OCI-LY1 (cell line): ENCODE results near the gene NEGR1.

Experiments used
- H2AFZ ChIP-seq: fragments of 200-600 bp; sonication (generic), shearing (Covaris generic); 2 replicates; pipeline ENCODE4 v1.6.0; 2014; ENCODE audit warnings: antibody characterized with exemption, mild to moderate bottlenecking, low read length
- H3F3A ChIP-seq: fragments of 200-600 bp; sonication (generic), shearing (Covaris generic); 2 replicates; pipeline ENCODE4 v1.6.0; 2014; ENCODE audit warnings: mild to moderate bottlenecking, antibody characterized with exemption, low read length, moderate library complexity; ENCODE audit not compliant: insufficient read depth
- H3K27ac ChIP-seq: fragments of 200-600 bp; sonication (generic); 2 replicates; pipeline ENCODE4 v1.5.1; 2014; ENCODE audit warnings: low read length, mixed run types, mild to moderate bottlenecking, low read depth; ENCODE audit not compliant: poor library complexity, severe bottlenecking
- H3K27me3 ChIP-seq: fragments of 200-600 bp; sonication (generic); 2 replicates; pipeline ENCODE4 v1.6.0; 2014; ENCODE audit warnings: antibody characterized with exemption, mild to moderate bottlenecking, low read length, moderate library complexity; ENCODE audit not compliant: insufficient read depth
- H3K36me3 ChIP-seq: fragments of 200-600 bp; sonication (generic); 2 replicates; pipeline ENCODE4 v1.6.1; 2014; ENCODE audit warnings: mild to moderate bottlenecking, antibody characterized with exemption, low read length, moderate library complexity, mixed read lengths; ENCODE audit not compliant: insufficient read depth
- H3K4me1 ChIP-seq: fragments of 200-600 bp; sonication (generic); 2 replicates; pipeline ENCODE4 v1.5.1; 2014; ENCODE audit warnings: mild to moderate bottlenecking, low read length, moderate library complexity; ENCODE audit not compliant: insufficient read depth, severe bottlenecking
- H3K4me2 ChIP-seq: fragments of 200-600 bp; sonication (generic), shearing (Covaris generic); 2 replicates; pipeline ENCODE4 v1.6.1; 2014; ENCODE audit warnings: low read length
- H3K4me3 ChIP-seq: fragments of 200-600 bp; sonication (generic); 2 replicates; pipeline ENCODE4 v1.5.1; 2014; ENCODE audit warnings: low read length, low read depth, mild to moderate bottlenecking, mixed read lengths; ENCODE audit not compliant: poor library complexity, severe bottlenecking
- H3K79me2 ChIP-seq: fragments of 200-600 bp; shearing (Covaris generic); 2 replicates; pipeline ENCODE4 v1.6.1; 2016; ENCODE audit warnings: mixed run types, low read length, mixed read lengths; ENCODE audit not compliant: insufficient read depth
- H3K9ac ChIP-seq: fragments of 200-600 bp; sonication (generic), shearing (Covaris generic); 2 replicates; pipeline ENCODE4 v1.6.1; 2014; ENCODE audit warnings: mild to moderate bottlenecking, low read length, mixed read lengths
- H3K9me2 ChIP-seq: fragments of 200-600 bp; sonication (generic), shearing (Covaris generic); 2 replicates; pipeline ENCODE4 v1.6.1; 2014; ENCODE audit warnings: low read depth, mild to moderate bottlenecking, low read length, mixed read lengths
- H3K9me3 ChIP-seq: fragments of 200-600 bp; shearing (Covaris generic); 2 replicates; pipeline ENCODE4 v1.6.1; 2014; ENCODE audit warnings: low read length, mixed read lengths
- H4K20me1 ChIP-seq: fragments of 200-600 bp; sonication (generic), shearing (Covaris generic); 2 replicates; pipeline ENCODE4 v1.6.0; 2016; ENCODE audit warnings: mild to moderate bottlenecking, low read length; ENCODE audit not compliant: insufficient read depth
- EZH2 ChIP-seq: fragments of 200-600 bp; sonication (generic), shearing (Covaris generic); IDR thresholded peaks from 2 replicates; pipeline ENCODE4 v1.8.0; 2017; ENCODE audit warnings: borderline replicate concordance, mixed run types, mild to moderate bottlenecking, antibody characterized with exemption, low read length, moderate library complexity, mixed read lengths
- TF ChIP-seq, protein P1 (sequence below): fragments of 200-600 bp; sonication (generic), shearing (Covaris generic); IDR thresholded peaks from 2 replicates; pipeline ENCODE4 v1.5.1; 2017; ENCODE audit warnings: mild to moderate bottlenecking, antibody characterized with exemption, low read length, moderate library complexity, mixed read lengths

The NEGR1 gene

DNA sequence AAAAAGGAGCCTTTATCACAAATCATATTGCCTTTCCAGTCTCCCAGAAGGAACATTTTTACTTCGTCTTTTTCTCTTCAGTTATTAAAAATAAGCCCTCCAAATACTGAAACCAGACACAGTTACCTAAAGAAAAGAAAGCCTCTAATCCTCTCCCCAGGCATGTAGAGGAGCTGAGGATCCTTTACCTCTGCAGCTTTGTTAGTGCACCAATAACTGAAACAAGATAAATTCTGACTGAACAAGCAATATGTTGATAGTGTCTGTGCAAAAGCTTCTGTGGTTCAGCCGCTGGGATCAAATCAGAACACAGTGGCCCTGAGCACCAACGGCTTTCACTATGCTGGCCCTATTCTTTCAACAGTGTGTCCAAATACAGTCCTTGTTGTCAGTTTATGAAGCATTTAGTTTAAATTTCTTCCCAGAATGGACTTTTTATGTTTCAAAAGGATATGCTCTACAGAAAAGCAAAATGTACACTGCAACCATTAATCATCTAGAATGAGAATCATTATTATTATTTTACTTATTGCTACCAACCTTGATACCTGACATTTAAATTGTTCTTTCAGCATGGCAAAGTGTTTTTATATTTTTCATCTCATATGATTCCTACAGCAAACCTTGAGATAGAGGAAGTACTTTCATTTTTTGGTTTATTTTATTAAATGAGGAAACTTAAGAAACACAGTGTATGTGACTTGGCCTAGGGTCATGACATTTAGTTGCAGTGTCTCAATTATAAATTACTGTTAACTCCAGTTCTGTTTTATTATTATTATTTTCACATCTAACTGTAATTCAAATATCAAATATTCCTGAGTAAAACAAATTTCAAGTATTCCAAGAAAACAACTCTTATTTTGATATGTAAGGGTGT, 217.9 kb downstream of the NEGR1 start:
- H3F3A ChIP-seq, result no peaks in the 10 kb centered on the region
- H3K9me3 ChIP-seq, result no peaks in the 10 kb centered on the region
- no peak overlapping the region for H3K4me2 ChIP-seq
- no peak overlapping the region for H3K4me3 ChIP-seq
- no peaks in the 10 kb centered on the region for H3K79me2 ChIP-seq
- H3K36me3 ChIP-seq, result no peaks in the 10 kb centered on the region
- no peaks in the 10 kb centered on the region for H4K20me1 ChIP-seq
- TF ChIP-seq, protein P1, sequence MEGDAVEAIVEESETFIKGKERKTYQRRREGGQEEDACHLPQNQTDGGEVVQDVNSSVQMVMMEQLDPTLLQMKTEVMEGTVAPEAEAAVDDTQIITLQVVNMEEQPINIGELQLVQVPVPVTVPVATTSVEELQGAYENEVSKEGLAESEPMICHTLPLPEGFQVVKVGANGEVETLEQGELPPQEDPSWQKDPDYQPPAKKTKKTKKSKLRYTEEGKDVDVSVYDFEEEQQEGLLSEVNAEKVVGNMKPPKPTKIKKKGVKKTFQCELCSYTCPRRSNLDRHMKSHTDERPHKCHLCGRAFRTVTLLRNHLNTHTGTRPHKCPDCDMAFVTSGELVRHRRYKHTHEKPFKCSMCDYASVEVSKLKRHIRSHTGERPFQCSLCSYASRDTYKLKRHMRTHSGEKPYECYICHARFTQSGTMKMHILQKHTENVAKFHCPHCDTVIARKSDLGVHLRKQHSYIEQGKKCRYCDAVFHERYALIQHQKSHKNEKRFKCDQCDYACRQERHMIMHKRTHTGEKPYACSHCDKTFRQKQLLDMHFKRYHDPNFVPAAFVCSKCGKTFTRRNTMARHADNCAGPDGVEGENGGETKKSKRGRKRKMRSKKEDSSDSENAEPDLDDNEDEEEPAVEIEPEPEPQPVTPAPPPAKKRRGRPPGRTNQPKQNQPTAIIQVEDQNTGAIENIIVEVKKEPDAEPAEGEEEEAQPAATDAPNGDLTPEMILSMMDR, result no peak
- TF ChIP-seq EZH2, result no peak
- no peak overlapping the region for H3K9ac ChIP-seq
- H3K27me3 ChIP-seq, result no peaks in the 10 kb centered on the region
- no peaks in the 10 kb centered on the region for H3K4me1 ChIP-seq
- no peak overlapping the region for H2AFZ ChIP-seq
- no peaks in the 10 kb centered on the region for H3K9me2 ChIP-seq
- no peak overlapping the region for H3K27ac ChIP-seq

DNA sequence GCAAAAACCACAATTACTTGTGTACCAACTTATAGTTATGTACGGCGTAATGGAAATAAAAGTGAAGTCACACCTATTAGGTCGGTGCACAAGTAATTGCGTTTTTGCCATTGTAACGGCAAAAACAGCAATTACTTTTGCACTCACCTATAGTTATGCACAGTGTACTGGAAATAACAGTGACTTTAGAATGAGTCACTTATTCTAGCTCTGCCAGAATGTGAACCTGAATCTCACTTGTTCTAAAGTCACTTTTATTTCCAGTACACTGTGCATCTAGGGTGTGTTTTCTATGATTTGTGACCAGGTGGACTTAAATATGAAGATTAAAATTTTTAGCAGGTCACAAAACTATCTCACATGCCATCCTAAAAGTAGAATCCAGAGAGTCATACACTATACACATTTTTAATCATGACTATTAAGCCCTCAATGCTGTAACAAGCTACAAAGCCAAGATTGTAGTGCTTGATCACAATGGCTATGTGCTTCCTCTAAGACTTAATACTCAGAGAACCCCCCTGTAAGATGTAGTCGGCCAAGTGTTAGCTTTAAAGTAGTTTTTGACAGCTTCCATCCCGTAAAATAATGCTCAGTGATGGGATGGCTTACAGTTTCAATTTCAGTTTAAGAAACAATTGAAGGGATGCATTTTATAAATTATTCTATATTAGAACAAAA, 218.8 kb downstream of the NEGR1 start:
- Histone ChIP-seq H2AFZ (no peak overlapping the region), H3K4me3 (no peak overlapping the region)

DNA sequence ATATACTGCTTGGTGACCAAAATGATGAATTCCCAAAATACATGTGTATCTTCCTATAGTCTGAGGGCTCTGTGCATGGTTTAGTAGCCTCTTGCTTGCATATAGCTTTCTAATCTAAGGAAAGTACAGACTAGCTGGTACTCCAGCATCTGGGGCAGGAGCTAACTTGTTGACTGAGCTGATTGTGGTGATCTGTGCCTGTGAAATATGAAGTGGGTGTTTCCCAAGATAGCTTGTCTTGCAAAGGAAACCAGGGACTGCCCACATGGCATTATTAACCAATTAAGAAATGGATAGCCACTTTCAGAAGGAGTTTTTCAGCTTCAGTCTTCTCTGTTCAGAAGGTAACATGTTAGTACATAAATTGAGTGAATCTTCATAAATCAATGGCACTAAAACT, 219.8 kb downstream of the NEGR1 start:
- no peaks in the 10 kb centered on the region for H3K36me3 ChIP-seq
- no peaks in the 10 kb centered on the region for H3K9me2 ChIP-seq
- no peaks in the 10 kb centered on the region for H3K79me2 ChIP-seq
- H3K4me1 ChIP-seq, result no peaks in the 10 kb centered on the region
- no peak overlapping the region for H3K9ac ChIP-seq
- TF ChIP-seq, protein P1, result no peak
- TF ChIP-seq EZH2, result no peak
- no peaks in the 10 kb centered on the region for H4K20me1 ChIP-seq
- H3F3A ChIP-seq, result no peaks in the 10 kb centered on the region
- no peak overlapping the region for H3K27ac ChIP-seq
- H3K4me3 ChIP-seq, result no peak overlapping the region
- no peak overlapping the region for H3K4me2 ChIP-seq
- no peak overlapping the region for H2AFZ ChIP-seq
- H3K9me3 ChIP-seq, result no peaks in the 10 kb centered on the region
- no peaks in the 10 kb centered on the region for H3K27me3 ChIP-seq

More for the DNA sequence above, 218.8 kb downstream of the NEGR1 start:
- H3F3A ChIP-seq, result no peaks in the 10 kb centered on the region
- no peaks in the 10 kb centered on the region for H4K20me1 ChIP-seq
- no peaks in the 10 kb centered on the region for H3K9me2 ChIP-seq
- TF ChIP-seq, protein P1, result no peak
- no peak for TF ChIP-seq EZH2
- no peaks in the 10 kb centered on the region for H3K27me3 ChIP-seq
- H3K9me3 ChIP-seq, result no peaks in the 10 kb centered on the region
- H3K79me2 ChIP-seq, result no peaks in the 10 kb centered on the region
- no peak overlapping the region for H3K9ac ChIP-seq
- no peak overlapping the region for H3K4me2 ChIP-seq
- no peak overlapping the region for H3K27ac ChIP-seq
- H3K4me1 ChIP-seq, result no peaks in the 10 kb centered on the region
- H3K36me3 ChIP-seq, result no peaks in the 10 kb centered on the region
